Neural progenitor cell (in vitro differentiated cells): ENCODE measurements around the gene SYT6.

ENCODE experiments used
- CTCF ChIP-seq: fragments of 200-600 bp; sonication (generic); IDR thresholded peaks from 2 replicates; pipeline ENCODE4 v1.5.1; 2017; ENCODE audit warnings: antibody characterized with exemption, mild to moderate bottlenecking
- EZH2 ChIP-seq: fragments of 200-600 bp; sonication (generic); IDR thresholded peaks from 2 replicates; pipeline ENCODE4 v1.6.1; 2017; ENCODE audit warnings: antibody characterized with exemption, mild to moderate bottlenecking, moderate library complexity
- EZH2phosphoT487 ChIP-seq: fragments of 200-600 bp; sonication (generic); IDR thresholded peaks from 2 replicates; pipeline ENCODE4 v1.6.1; 2017; ENCODE audit warnings: antibody characterized with exemption

- TF ChIP-seq CTCF, result no peak
- no peak for TF ChIP-seq EZH2
- TF ChIP-seq EZH2phosphoT487, result no peak
These were observed 45.4 kb upstream of the SYT6 start for GRCh38 chr1:114199017-114199594.
